GM21717 (cell line): ENCODE measurements around the gene DCDC2B.

Source experiments
- ATAC-seq: cut with Tn5 transposase; IDR thresholded peaks from one replicate; pipeline ENCODE4 v1.9.1; 2021; ENCODE audit warnings: mild to moderate bottlenecking, moderate library complexity; ENCODE audit not compliant: unreplicated experiment

Gene DCDC2B

DNA sequence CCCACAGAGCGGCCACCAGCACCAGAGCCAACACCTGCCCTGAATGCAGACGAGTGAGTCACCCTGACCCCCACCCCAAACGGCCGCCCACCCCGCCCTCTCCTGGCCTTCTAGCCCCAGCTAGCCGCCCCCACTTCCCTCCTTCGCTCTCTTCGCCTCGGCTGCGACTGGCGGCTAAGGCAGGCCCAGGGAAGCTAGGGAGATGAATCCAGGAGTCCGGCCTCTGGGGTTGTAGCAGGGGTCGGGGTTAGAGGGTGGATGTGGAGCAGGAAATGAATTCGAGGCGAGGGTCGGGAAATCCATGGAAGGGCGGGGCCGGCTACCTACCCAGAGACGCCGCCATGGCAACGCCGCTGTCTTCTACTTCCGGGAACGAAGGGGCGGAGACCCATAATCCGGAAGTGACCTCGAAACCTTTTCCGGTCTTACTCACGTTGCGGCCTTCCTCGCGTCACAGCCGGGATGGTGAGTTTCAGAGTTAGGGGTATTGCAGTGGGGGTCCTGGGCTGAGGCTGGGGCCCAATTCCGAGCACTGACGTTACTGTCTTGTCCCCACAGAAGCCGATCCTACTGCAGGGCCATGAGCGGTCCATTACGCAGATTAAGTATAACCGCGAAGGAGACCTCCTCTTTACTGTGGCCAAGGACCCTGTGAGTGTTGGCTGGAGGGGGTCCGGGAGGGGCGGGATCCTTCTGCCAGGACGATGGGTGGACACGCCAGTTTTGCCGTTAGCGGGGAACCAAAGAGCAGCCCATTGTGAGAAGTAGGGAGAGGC lies 13.3 kb downstream of the DCDC2B start, which contains the start of the genes EIF3I and TMEM234:
TSS of gene EIF3I (plus strand) at position 428 of the 776 bp plus-strand sequence. CDS start at position 463, 35 bp downstream.
TSS of gene TMEM234 (minus strand) at position 374 of the 776 bp plus-strand sequence. CDS start at position 343, 31 bp downstream.
- ATAC-seq: peak; percentile 92

DNA sequence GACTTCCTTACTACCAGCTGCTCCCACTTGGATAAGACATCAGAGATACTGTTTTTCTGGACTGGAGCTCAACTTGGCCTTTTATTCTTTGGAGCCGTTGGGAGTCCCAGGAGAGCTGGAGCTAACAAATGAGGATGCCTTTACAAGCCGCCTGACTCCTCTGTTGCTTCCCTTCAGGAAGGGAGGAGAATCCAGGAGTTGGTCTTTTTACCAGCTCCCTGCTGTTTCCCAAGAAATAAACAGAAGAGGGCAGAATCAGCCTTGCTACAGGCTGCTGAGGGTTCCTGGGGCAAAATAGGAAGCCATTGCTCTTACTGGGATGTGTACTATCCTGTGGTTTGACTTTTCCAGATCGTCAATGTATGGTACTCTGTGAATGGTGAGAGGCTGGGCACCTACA lies 14.8 kb downstream of the DCDC2B start:
- ATAC-seq: no peak

- no peak for ATAC-seq
Measured at GRCh38 chr1:32224285-32224684, 15.4 kb downstream of the DCDC2B start.

DNA sequence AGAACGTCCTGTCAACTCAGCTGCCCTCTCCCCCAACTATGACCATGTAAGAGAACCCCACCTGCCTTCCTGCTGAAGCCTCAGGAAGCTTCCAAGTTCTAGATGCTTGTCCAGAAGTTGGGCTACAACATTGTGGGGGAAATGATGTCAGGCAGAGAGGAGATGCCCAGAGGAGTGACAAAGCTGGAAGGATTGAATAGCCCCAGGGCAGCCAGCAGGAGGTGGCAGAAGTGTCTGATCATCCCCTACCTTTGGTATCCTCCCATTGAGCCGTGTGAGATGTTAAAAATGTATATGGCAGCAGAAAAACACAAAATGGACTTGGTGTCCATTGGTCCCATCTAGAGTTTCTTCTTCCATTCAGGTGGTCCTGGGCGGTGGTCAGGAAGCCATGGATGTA lies 19.9 kb downstream of the DCDC2B start:
- no peak for ATAC-seq

DNA sequence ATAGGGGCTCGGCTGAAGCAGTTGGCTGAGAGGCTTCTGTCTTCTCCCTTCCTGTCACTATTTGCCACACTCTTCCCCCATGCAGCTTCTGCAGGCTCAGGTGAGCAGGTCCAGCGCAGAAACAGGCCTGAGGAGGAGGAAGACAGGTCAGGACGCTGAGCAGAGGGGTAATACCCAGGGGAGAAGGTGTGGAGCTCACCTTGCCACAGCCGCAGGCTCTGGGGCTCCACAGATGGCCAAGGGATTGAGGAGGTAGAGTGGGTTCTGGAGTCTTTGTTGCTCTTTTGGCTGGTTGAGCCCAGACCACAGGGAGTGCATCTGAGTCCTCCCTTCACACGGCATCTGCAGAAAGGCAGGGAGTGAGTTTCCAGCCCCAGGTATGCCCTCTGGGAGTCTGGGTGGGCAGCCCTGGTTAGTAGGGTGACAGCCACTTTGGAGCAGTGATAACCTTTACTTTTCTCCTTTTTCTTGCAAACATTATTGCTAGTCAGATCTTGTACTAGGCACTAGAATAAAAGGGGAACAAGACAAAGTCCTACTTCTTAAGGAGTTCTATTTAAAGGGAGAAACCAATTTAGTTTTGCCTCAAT lies 23.0 kb downstream of the DCDC2B start:
- no peak for ATAC-seq

DNA sequence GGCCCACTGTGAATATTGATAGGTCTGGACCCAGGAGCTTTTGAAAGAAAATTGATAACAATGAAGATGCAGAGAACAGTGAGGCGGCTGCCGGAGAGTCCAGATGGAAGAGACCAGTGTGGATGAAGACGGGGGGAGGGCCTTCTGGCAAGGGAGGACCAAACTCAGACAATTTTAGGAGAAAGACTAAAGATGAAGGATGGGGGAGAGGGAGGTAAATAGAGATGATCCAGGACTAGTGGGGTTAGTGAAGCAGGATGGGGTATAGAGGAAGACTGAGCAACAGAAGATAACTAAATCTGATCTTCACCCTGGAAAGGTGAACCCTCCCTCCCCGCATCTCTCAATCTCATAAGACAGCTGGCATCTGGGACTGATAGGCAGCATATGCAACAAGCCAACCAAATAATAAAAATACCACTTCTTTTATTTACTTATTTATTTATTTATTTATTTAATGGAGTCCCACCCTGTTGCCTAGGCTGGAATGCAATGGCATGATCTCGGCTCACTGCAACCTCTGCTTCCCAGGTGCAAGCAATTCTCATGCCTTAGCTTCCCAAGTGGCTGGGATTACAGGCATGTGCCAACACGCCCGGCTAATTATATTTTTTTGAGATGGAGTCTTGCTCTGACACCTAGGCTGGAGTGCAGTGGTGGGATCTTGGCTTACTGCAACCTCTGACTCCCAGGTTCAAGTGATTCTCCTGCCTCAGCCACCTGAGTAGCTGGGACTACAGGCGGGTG lies 23.8 kb downstream of the DCDC2B start:
- no peak for ATAC-seq

DNA sequence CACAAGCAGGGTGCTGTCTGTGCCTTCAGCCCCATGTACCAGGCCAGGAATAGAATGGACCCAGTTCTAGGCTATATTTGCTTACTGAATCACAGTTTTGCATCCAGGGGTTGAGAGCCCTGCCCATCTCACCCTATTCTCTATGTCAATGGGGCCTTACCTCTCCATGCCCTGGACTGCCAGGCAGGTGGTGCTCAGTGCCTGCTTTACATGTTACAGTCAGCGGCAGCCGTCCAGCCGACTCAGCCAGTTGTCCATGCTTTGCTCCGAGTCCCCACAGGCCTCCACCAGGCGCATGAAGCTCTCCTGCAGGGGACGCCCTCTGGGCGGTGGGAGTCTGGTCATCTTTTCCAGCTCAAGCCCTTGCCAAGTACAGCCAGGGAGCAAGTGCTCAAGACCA lies 25.9 kb downstream of the DCDC2B start:
- ATAC-seq: no peak

DNA sequence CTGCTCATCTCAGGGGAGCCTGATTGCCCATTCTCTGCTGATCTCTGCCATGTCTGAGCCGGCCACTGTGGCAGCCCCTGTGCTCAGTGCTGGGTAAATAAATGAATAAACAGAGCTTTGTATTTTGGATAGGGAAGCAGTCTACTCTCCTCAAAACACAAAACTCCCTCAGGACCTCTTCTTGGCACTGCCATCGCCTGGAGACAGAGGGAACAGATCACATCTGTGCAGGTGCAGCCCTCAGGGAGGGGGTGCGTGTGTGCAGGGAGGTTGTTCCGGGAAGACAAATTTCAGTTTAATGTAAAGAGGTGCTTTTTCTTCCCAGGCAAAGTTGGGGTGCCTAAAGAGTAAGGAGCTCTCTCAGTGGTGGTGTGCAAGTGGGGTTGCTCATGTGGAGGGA lies 30.4 kb downstream of the DCDC2B start:
- ATAC-seq: no peak

GRCh38 chr1:32239790-32240139 lies 30.9 kb downstream of the DCDC2B start:
- no peak for ATAC-seq

DNA sequence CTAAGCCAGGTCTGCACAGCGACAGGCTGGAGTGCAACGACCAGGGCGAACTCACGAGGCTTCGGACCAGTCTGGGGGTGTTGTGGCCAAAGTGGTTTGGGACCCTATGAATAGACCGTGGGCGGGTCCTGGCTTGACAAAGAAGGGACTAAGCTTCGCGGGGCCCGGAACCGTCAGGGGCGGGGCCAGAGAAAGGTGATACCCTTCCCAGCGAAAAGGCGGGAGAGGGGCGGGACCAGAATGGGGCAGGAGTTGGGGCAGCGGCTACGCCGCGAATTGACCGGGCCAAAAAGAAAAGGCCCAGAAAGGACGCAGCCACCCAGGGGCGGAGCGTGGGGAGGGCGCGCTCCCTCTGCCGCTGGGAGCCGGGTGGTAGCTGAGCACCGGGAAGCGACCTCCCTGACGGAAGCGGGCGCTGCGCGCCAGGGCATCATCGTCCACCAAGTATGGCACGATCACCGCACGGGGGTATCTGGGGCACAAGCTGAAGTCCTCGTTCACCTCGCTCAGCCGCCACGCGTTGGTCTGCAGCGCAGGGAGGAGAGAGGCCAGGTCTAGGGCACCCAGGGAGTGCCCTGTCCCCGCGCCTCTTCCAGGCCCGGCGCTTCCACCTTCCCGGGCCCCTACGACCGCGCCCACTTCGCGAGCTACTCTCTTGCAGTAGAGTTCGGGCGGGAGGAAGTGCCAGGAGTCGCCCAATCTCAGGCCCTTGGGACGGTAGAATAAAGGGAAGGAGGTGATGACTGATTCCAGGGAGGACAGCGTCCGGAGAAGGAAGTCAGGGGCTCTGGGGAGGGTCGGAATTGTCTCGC lies 31.5 kb downstream of the DCDC2B start:
- ATAC-seq: no peak

DNA sequence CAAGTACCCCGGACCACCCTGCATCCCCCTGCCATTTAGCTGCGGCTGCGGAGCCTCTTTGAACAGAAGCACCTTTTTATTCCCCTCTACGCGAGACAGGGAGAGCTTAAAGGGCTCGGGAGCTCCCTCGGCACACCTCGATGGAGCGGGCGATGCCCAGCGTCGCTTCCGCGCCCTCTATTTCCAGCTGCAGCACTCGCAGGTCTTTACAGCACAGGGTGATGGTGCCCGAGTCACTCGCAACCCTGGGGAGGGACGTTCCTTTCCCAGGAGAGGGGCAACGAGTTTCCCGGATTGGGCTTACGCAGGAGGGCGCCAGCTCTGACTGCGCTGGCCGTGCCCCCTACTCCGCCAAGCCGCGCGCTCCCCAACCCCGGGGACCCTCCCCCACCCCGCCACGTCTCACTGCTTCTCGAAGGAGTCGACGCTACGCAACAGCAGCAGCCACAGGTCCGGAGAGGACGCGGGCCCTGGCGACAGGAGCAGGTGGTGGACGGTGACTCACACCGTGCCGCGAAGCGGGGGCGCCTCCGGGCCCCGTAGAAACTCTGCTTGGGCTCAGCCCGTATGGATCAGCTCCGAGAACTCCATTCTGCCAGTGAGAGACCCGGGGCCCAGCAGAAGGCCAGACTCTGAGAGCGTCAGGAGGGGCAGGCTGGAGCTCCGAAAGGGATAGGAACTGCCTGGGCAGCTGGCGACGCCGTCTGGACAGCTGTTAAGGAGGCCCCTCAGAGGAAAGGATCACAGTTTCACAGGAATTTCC lies 32.3 kb downstream of the DCDC2B start:
- no peak for ATAC-seq

DNA sequence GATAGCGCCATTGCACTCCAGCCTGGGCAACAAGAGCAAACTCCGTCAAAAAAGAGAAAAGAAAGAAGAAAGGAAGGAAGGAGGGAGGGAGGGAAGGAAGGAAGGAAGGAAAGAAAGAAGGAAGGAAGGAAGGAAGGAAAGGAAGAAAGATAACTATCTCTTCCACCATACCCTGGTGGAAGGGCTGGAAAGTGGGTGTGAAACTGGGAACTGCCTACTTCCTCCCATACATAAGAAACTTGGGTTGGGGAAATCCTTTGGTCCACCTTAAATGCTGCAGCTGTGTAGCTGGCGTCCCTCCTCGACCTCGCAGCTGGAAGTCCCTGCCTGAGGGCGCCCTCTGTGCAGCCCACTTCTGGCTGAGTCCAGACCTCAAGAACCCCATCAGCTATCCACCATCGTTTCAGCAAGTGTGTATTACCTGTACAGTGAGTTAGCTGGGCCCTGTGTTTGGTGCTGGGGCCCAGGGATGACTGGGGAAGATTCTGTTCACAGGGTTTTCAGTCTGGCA lies 33.5 kb downstream of the DCDC2B start:
- no peak for ATAC-seq

DNA sequence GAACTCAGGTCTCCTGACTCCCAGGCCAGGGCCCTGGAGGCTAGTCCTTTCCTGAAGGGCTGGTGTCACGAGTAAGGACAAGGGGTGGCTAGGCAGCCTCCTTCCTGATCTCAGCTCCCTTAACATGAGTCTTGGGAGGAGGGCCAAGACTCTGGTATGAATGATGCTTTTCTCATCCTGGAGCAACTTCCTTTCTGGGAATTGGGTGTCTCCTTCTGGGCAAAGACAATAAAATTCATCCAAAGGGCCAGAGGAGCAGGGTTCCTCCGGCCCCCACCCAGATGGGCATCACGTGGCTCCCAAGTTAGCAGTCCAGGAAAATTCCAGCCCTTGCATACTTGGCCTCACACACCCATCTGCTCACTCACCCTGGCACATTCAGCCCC lies 38.0 kb downstream of the DCDC2B start, which contains the start of gene FAM167B:
TSS of gene FAM167B (plus strand) at position 335 of the 386 bp plus-strand sequence. CDS start 200 bp downstream, outside the sequence.
- ATAC-seq: no peak

GRCh38 chr1:32247452-32247851 lies 38.6 kb downstream of the DCDC2B start:
- ATAC-seq: no peak

DNA sequence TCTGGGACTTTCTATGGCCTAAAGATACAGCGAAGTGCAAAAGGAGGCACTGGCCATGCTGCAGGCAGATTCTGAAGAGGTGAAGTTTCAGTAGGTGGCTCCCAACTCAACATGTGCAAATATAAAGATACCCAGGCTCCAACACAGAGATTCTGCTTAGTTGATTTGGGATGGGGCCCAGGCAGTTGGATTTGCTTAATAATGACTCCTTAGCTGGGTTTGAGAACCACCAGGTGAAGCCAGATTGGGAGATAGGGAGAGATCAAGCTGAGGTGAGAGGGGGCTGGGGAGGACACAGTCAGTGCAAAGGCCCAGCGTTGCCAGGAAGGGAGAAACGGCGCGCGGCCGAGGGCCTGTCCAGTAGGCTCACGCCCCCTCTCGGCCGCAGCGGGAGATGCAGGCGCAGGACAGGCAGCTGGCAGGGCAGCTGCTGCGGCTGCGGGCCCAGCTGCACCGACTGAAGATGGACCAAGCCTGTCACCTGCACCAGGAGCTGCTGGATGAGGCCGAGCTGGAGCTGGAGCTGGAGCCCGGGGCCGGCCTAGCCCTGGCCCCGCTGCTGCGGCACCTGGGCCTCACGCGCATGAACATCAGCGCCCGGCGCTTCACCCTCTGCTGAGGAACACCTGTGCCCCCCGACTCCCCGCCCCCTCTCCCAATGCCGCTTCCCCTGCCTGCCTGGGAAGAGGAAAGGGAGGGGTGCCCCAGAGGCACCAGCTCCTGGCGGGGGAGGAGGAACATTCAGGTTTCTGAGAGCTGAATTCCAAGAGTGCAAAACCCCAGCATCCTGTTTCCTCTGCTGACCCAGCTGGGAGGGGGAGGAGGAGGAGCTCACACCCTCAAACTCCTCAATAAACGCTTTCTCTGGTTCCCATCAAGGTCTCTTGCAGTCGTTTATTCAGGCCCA lies 39.3 kb downstream of the DCDC2B start:
- ATAC-seq: no peak

DNA sequence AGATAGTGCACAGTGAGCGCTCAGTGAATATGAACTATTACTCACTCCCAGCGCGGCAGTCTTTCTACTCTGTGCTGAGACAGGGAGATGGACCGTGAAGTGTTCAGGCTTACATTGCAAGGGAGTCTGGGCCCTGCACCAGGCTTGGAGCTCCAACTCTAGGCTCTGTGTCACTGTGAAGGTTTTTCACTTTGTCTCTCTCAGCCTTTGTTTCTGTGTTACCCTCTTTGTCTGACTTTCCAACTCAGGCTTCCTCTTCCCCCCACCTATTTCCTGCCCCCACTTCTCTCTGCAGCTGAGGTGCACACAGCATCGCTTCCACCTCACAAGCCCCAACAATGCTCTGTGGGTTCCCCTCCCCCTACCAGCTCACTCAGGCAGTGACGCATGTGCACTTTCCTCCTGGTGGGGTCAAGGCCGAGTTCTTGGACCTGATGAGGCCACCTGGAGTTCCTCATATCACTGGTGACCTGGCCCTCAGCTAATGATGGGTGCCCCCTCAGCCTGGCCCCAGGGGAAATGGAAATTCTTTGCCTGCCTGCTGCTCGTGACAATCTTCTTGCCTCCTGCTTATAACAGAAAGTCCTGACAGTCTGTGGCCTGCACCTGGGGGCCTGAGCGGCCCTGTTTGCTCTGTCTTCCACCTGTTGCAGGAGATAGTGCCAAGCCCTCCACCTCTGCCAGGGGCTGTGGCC lies 41.1 kb downstream of the DCDC2B start:
- ATAC-seq: peak; percentile 48

DNA sequence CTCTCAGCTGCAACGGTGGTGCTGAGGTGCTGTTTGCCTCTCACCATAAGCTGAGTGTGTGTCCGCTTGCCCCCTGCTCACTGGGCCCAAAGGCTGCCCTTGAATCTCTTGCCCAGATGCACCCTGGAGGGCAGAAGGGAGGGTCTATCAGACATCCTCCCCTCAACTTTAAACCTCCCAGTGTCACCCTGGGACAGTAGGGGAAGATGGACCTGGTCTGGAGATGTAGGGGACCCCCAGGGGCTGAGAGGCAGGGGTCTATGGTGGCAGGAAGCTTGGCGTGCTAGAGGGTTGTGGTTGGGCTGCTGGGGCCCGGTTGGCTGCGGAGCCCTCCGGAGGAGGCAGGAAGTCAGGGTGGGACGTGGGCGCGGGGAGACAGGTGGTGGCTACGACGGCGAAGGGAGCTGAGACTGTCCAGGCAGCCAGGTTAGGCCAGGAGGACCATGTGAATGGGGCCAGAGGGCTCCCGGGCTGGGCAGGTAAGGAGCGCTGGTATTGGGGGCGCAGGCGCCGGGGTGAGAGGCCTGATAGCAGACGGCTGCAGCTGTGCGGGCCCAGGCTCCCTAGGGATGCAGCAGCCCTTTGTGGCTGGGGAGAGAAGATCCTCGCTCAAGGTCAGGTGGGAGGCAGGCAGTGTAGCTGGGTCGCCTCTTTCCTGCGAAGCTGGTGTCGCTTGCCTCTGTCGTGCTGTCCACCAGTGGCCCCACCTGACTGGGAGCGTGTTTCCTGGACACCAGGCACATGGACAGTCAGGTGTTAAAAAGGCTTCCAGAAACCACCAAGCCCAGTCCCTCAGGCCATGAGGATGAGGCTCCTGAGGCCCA lies 42.2 kb downstream of the DCDC2B start, which contains the start of gene LCK:
TSS of gene LCK (plus strand) at position 373 of the 824 bp plus-strand sequence. CDS start 23,065 bp downstream, outside the sequence.
- ATAC-seq: no peak
